Prostate gland (tissue), 2 donors: ENCODE measurements around the gene FZD8.

Experiments
- POLR2A ChIP-seq: fragments of 450-650 bp; IDR thresholded peaks from one replicate; pipeline ENCODE4 v1.6.1; 2016; ENCODE audit warnings: antibody characterized with exemption, mild to moderate bottlenecking
- POLR2AphosphoS5 ChIP-seq: sonication (generic); formaldehyde crosslinking; IDR thresholded peaks from one replicate; pipeline ENCODE4 v1.6.1; 2017; ENCODE audit warnings: antibody characterized with exemption
- TF ChIP-seq, protein P1 (sequence below), 4 experiments: fragments of 200-600 bp in 2 of 4; fragments of 450-650 bp in 2 of 4; sonication (generic) in 2 of 4; IDR thresholded peaks; 1 replicate in 3 of 4; 2 replicates in 1 of 4; pipeline ENCODE4 v1.5.1; 2016 to 2019; ENCODE audit warnings: antibody characterized with exemption in 4 of 4, mild to moderate bottlenecking in 2 of 4, moderate library complexity in 2 of 4

DNA sequence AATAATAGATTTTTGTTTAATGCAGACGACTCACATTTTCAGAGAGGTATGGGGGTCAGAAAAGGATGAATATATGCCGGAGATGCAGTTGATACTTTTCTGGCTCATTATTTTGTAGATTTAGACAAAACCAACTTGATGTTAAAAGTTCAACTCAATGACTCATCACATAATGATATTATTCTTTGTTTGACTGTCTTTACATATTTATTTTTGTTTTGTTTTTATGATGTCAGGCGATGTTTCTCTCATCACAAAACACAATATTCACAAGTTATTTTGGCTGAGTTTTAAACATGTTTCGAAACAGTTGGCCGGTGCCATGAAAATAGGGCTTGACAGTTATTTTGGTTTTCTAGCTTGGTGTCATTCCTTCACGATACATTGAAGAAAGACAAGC, 35.7 kb downstream of the FZD8 start:
- TF ChIP-seq POLR2AphosphoS5 (no peak), POLR2A (no peak)
- TF ChIP-seq, protein P1, sequence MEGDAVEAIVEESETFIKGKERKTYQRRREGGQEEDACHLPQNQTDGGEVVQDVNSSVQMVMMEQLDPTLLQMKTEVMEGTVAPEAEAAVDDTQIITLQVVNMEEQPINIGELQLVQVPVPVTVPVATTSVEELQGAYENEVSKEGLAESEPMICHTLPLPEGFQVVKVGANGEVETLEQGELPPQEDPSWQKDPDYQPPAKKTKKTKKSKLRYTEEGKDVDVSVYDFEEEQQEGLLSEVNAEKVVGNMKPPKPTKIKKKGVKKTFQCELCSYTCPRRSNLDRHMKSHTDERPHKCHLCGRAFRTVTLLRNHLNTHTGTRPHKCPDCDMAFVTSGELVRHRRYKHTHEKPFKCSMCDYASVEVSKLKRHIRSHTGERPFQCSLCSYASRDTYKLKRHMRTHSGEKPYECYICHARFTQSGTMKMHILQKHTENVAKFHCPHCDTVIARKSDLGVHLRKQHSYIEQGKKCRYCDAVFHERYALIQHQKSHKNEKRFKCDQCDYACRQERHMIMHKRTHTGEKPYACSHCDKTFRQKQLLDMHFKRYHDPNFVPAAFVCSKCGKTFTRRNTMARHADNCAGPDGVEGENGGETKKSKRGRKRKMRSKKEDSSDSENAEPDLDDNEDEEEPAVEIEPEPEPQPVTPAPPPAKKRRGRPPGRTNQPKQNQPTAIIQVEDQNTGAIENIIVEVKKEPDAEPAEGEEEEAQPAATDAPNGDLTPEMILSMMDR (IDR thresholded peaks at IDR 0.05): no peak
